Caco-2 (cell line): ENCODE data around the gene CLEC16A. TPM values are rescaled to one million over a fixed set of nuclear protein-coding genes. Genes with fewer than 3 reads are reported as not detected.

Source experiments
- BruUV-seq: library from RNA; stranded (reverse); fragments of 400-500 nt; replicated peaks from 2 replicates; lab custom pipeline; 2021; lab: Mats Ljungman, UMichigan
- CTCF ChIA-PET: fragments of 300-600 bp; sonication (Branson Sonifier 250); formaldehyde crosslinking; loops from one replicate; lab custom pipeline; 2022; ENCODE audit warnings: antibody characterized with exemption; lab: Charles Lee
- POLR2A ChIA-PET: fragments of 300-600 bp; sonication (Branson Sonifier 250); formaldehyde crosslinking; loops from one replicate; lab custom pipeline; 2022; ENCODE audit warnings: antibody characterized with exemption; lab: Charles Lee
- DNase-seq, 2 experiments: peaks; one replicate each; pipeline versions ENCODE4 v3.0.0 to v3.0.0-alpha.2; 2020 to 2022
- H3K27me3 ChIP-seq: replicated peaks from 2 replicates; pipeline ENCODE4 v1.6.0; 2011; ENCODE audit warnings: low read length; ENCODE audit not compliant: control insufficient read depth, insufficient read depth
- H3K36me3 ChIP-seq: 2 replicates; pipeline ENCODE4 v1.5.1; 2011; ENCODE audit warnings: low read length; ENCODE audit not compliant: control insufficient read depth, insufficient read depth
- H3K4me1 ChIP-seq: fragments of 250-450 bp; sonication (Bioruptor Pico); 2 replicates; pipeline ENCODE4 v1.5.1; 2020; ENCODE audit warnings: mild to moderate bottlenecking
- H3K4me3 ChIP-seq: 2 replicates; pipeline ENCODE4 v1.5.1; 2011; ENCODE audit warnings: low read depth, mild to moderate bottlenecking, control low read depth, low read length
- H3K9me3 ChIP-seq: fragments of 250-450 bp; sonication (Bioruptor Pico); 2 replicates; pipeline ENCODE4 v1.5.1; 2020; ENCODE audit warnings: mild to moderate bottlenecking, moderate library complexity
- H3K27ac Mint-ChIP-seq: one replicate; pipeline ENCODE4 v1.8.0; 2022; ENCODE audit warnings: mixed read lengths; ENCODE audit not compliant: unreplicated experiment
- H3K27me3 Mint-ChIP-seq: one replicate; pipeline ENCODE4 v1.8.0; 2022; ENCODE audit warnings: mixed read lengths; ENCODE audit not compliant: insufficient read depth, unreplicated experiment
- H3K36me3 Mint-ChIP-seq: one replicate; pipeline ENCODE4 v1.8.0; 2022; ENCODE audit warnings: mild to moderate bottlenecking, mixed read lengths; ENCODE audit not compliant: insufficient read depth, unreplicated experiment
- H3K4me1 Mint-ChIP-seq: one replicate; pipeline ENCODE4 v1.8.0; 2022; ENCODE audit warnings: low read depth, mixed read lengths; ENCODE audit not compliant: unreplicated experiment
- H3K4me3 Mint-ChIP-seq: one replicate; pipeline ENCODE4 v1.8.0; 2022; ENCODE audit warnings: mild to moderate bottlenecking, moderate library complexity, mixed read lengths; ENCODE audit not compliant: unreplicated experiment
- H3K9me3 Mint-ChIP-seq: one replicate; pipeline ENCODE4 v1.8.0; 2022; ENCODE audit warnings: mixed read lengths; ENCODE audit not compliant: unreplicated experiment
- intact Hi-C: fragments of 100-400 bp; cut with micrococcal nuclease; formaldehyde crosslinking; loops from one replicate; pipeline ENCODE4 v1.10.0; 2022; ENCODE audit not compliant: unreplicated experiment
- total RNA-seq: library from RNA; stranded (reverse); gene quantifications from 2 replicates; pipeline ENCODE4 v1.2.3, GENCODE V29; 2022
- TF ChIP-seq, protein P1 (sequence below), 2 experiments: fragments of 200-600 bp in 1 of 2; IDR thresholded peaks; 1 replicate in 1 of 2; 2 replicates in 1 of 2; pipeline versions ENCODE4 v1.5.1 to v1.8.0; 2011 to 2022; ENCODE audit warnings: antibody characterized with exemption in 1 of 2, control low read depth in 1 of 2, inconsistent platforms in 1 of 2, low read depth in 1 of 2, low read length in 1 of 2, mild to moderate bottlenecking in 1 of 2, moderate library complexity in 1 of 2; ENCODE audit not compliant: insufficient read depth in 1 of 2, severe bottlenecking in 1 of 2, unreplicated experiment in 1 of 2

CLEC16A gene
- total RNA-seq, 1 experiment from 2014 or later = 27.0 TPM

DNA sequence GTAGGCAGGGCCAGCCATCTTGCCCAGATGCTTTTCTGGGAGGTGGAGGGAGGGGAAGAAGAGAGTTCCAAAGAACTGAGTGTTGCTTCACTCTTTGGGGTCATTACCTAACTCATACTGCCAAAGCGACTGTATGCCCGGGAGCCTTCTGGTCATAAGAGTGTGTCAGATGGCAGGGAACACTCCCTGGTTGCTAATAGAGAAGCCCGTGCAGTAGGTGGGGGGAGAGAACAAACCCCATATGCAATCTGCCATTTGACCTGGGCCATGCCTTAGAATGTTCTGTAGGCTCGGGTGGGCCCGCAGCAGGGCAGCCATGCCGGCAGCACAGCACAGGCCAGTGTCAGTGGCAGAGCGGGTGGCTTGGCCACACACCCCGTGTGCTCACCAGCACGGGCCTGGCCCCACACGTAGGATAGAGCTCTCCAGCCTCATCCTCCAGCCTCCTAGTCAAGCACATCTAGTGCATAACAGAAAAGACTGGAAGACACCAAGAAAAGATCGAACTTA is 191.2 kb downstream of the CLEC16A start:
- peak overlapping the region; percentile 85 for H3K27ac Mint-ChIP-seq
- no peak overlapping the region for H3K4me3 Mint-ChIP-seq
- H3K36me3 ChIP-seq = no peaks in the 10 kb centered on the region
- no peak for DNase-seq
- H3K36me3 Mint-ChIP-seq = peaks cover 6% of the 10 kb centered on the region
- CTCF ChIA-PET = no interaction called here
- H3K4me1 ChIP-seq = peaks cover 52% of the 10 kb centered on the region
- H3K9me3 Mint-ChIP-seq = no peaks in the 10 kb centered on the region
- no peaks in the 10 kb centered on the region for H3K27me3 Mint-ChIP-seq
- no peaks in the 10 kb centered on the region for H3K27me3 ChIP-seq
- TF ChIP-seq, protein P1, sequence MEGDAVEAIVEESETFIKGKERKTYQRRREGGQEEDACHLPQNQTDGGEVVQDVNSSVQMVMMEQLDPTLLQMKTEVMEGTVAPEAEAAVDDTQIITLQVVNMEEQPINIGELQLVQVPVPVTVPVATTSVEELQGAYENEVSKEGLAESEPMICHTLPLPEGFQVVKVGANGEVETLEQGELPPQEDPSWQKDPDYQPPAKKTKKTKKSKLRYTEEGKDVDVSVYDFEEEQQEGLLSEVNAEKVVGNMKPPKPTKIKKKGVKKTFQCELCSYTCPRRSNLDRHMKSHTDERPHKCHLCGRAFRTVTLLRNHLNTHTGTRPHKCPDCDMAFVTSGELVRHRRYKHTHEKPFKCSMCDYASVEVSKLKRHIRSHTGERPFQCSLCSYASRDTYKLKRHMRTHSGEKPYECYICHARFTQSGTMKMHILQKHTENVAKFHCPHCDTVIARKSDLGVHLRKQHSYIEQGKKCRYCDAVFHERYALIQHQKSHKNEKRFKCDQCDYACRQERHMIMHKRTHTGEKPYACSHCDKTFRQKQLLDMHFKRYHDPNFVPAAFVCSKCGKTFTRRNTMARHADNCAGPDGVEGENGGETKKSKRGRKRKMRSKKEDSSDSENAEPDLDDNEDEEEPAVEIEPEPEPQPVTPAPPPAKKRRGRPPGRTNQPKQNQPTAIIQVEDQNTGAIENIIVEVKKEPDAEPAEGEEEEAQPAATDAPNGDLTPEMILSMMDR (IDR thresholded peaks at IDR 0.05; ENCODE audit: insufficient read depth in 1 of 2, low read depth in 1 of 2, low read length in 1 of 2, severe bottlenecking in 1 of 2, unreplicated experiment in 1 of 2) = no peak
- no peaks in the 10 kb centered on the region for H3K9me3 ChIP-seq
- no TSS peak for BruUV-seq
- H3K4me3 ChIP-seq = no peak overlapping the region
- POLR2A ChIA-PET = no interaction called here
- peaks cover 33% of the 10 kb centered on the region for H3K4me1 Mint-ChIP-seq
- intact Hi-C loops = no loop called here

DNA sequence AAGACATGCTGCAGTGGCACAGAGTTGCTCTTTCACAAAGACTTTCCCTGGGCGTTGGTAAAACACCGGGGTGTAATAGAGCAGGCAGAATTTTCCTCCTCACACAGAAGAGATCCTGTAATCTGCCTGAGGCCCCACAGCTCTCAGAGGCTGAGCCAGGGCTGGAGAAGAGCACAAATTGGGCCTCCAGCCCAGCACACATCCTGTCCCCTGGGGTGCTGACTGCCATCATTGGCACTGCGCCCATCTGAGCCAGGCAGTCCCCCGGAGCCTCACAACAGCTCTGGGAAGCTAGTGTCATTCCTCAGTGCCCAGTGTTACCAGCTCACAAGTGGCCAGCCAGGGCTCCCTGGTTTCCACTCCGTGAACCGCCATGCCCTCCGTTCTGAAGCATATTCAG is 192.2 kb downstream of the CLEC16A start:
- no TSS peak for BruUV-seq
- Histone ChIP-seq H3K4me1 (peaks cover 52% of the 10 kb centered on the region), H3K4me3 (no peak overlapping the region)

DNA sequence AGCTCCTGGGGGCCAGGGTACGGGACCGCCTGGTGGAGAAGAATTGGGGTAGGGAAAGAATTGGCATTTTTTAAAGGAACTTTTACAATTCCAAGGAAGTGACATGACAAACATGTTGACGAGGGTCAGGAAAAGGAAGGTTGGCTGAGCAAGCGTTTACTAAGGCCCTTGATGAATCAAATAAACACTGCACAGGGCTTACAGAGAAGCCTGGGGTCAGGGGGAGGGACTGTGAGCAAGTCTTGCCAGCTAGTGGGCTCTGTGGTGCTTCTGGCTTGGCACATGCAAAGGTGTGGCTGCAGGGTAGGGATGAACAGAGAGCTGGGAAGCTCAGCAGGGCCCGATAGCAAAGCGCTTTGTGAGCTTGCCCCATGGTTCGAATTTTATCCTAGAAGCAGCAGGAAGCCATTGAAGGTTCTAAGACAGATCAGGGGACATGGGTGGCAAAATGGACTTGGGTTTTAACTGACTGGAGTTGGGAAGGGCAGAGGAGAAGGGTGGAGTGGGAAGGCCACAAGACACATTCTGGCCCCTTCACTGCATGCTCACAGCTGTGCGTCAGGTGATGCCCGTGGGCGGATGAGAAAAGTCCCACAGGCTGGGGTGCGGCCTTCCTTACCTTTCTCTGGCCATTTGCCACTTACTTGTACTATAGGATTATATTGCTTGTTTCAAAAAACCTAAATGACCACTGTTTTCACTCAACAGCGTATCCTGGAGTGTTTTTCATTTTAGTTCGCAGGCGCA is 193.8 kb downstream of the CLEC16A start:
- H3K9me3 ChIP-seq = no peaks in the 10 kb centered on the region
- intact Hi-C loops = no loop called here
- H3K4me3 ChIP-seq = no peak overlapping the region
- H3K4me3 Mint-ChIP-seq = no peak overlapping the region
- H3K4me1 Mint-ChIP-seq = peaks cover 20% of the 10 kb centered on the region
- no peak for DNase-seq
- no peaks in the 10 kb centered on the region for H3K9me3 Mint-ChIP-seq
- H3K27ac Mint-ChIP-seq = peak overlapping the region; percentile 72
- POLR2A ChIA-PET = no interaction called here
- H3K27me3 ChIP-seq = no peaks in the 10 kb centered on the region
- CTCF ChIA-PET = interaction anchor here (1.9 kb wide), 1 partner anchor 117 kb away, joined by 5 read pairs; the partner anchor contains the start of gene SOCS1
- peaks cover 10% of the 10 kb centered on the region for H3K36me3 Mint-ChIP-seq
- H3K27me3 Mint-ChIP-seq = no peaks in the 10 kb centered on the region
- no TSS peak for BruUV-seq
- H3K4me1 ChIP-seq = peaks cover 43% of the 10 kb centered on the region
- H3K36me3 ChIP-seq = no peaks in the 10 kb centered on the region
- TF ChIP-seq, protein P1 (IDR thresholded peaks at IDR 0.05; ENCODE audit: insufficient read depth in 1 of 2, low read depth in 1 of 2, low read length in 1 of 2, severe bottlenecking in 1 of 2, unreplicated experiment in 1 of 2) = no peak

More for the DNA sequence above, 192.2 kb downstream of the CLEC16A start:
- H3K27me3 ChIP-seq = no peaks in the 10 kb centered on the region
- POLR2A ChIA-PET = no interaction called here
- H3K36me3 ChIP-seq = no peaks in the 10 kb centered on the region
- H3K9me3 Mint-ChIP-seq = no peaks in the 10 kb centered on the region
- DNase-seq = no peak
- H3K4me1 Mint-ChIP-seq = peaks cover 32% of the 10 kb centered on the region
- H3K4me3 Mint-ChIP-seq = no peak overlapping the region
- CTCF ChIA-PET = no interaction called here
- H3K9me3 ChIP-seq = no peaks in the 10 kb centered on the region
- peaks cover 10% of the 10 kb centered on the region for H3K36me3 Mint-ChIP-seq
- intact Hi-C loops = no loop called here
- TF ChIP-seq, protein P1 (IDR thresholded peaks at IDR 0.05; ENCODE audit: insufficient read depth in 1 of 2, low read depth in 1 of 2, low read length in 1 of 2, severe bottlenecking in 1 of 2, unreplicated experiment in 1 of 2) = no peak
- H3K27ac Mint-ChIP-seq = no peak overlapping the region
- no peaks in the 10 kb centered on the region for H3K27me3 Mint-ChIP-seq
